Epithelial cell of proximal tubule (primary cell): ENCODE results near the gene EMC9. TPM values are rescaled to one million over a fixed set of nuclear protein-coding genes. Genes with fewer than 3 reads are reported as not detected.

ENCODE experiments used
- DNase-seq: peaks from one replicate; pipeline ENCODE4 v3.0.0-alpha.2; 2011; ENCODE audit warnings: low read depth
- H3K4me3 ChIP-seq: 2 replicates; pipeline ENCODE4 v1.5.1; 2011; ENCODE audit warnings: low read depth, mild to moderate bottlenecking, low read length
- CTCF ChIP-seq: conservative IDR thresholded peaks from 2 replicates; pipeline ENCODE4 v1.5.1; 2012; ENCODE audit warnings: low read depth, mild to moderate bottlenecking, low read length
- total RNA-seq: library from RNA; depleted of rRNA; stranded (reverse); fragments of >200 nt; gene quantifications from 2 replicates; pipeline ENCODE4 v1.2.3, GENCODE V29; 2015

Gene EMC9
- total RNA-seq, 1 donor from 2014 or later, result 22.3 TPM

- TF ChIP-seq CTCF, result no peak
- no peak for DNase-seq
- H3K4me3 ChIP-seq, result no peak overlapping the region
Measured at GRCh38 chr14:24143511-24143910, 2.1 kb upstream of the EMC9 start.

GRCh38 chr14:24139272-24139934 is 2.0 kb downstream of the EMC9 start:
- DNase-seq, result no peak
- TF ChIP-seq CTCF, result no peak
- peak overlapping the region; percentile 89 for H3K4me3 ChIP-seq

- TF ChIP-seq CTCF, result no peak
- H3K4me3 ChIP-seq, result no peak overlapping the region
- DNase-seq, result no peak
Measured at GRCh38 chr14:24138396-24139271, 2.8 kb downstream of the EMC9 start.

- no peak for DNase-seq
- no peak for TF ChIP-seq CTCF
- H3K4me3 ChIP-seq, result no peak overlapping the region
Measured at GRCh38 chr14:24137529-24138395, 3.6 kb downstream of the EMC9 start.

- no peak for TF ChIP-seq CTCF
- peak overlapping the region; percentile 95 for H3K4me3 ChIP-seq
- no peak for DNase-seq
Measured at GRCh38 chr14:24136684-24137528, 4.5 kb downstream of the EMC9 start.
